Stimulated activated CD8-positive, alpha-beta memory T cell treated with anti-CD3 and anti-CD28 coated beads, Interleukin-7, amount 100 ng/mL, for 24 hours (primary cell): ENCODE data around the gene ARHGAP22.

Source experiments
- DNase-seq: peaks from one replicate; pipeline ENCODE4 v3.0.0-alpha.2; 2020; ENCODE audit warnings: low read depth

Gene ARHGAP22

GRCh38 chr10:48607356-48608278, 2.7 kb upstream of the ARHGAP22 start:
- no peak for DNase-seq

GRCh38 chr10:48606530-48607355, 1.9 kb upstream of the ARHGAP22 start:
- no peak for DNase-seq

- DNase-seq: no peak
Observed at GRCh38 chr10:48605786-48606529, 1.1 kb upstream of the ARHGAP22 start.

- no peak for DNase-seq
Observed at GRCh38 chr10:48604039-48604990, 558 bp downstream of the ARHGAP22 start.

GRCh38 chr10:48603421-48604038, 1.3 kb downstream of the ARHGAP22 start:
- DNase-seq: no peak

- DNase-seq: no peak
Observed at GRCh38 chr10:48602401-48603135, 2.3 kb downstream of the ARHGAP22 start.

- DNase-seq: no peak
Observed at GRCh38 chr10:48601789-48602188, 3.1 kb downstream of the ARHGAP22 start.

- DNase-seq: no peak
Observed at GRCh38 chr10:48600645-48601505, 4.0 kb downstream of the ARHGAP22 start.

GRCh38 chr10:48599830-48600134, 5.1 kb downstream of the ARHGAP22 start:
- no peak for DNase-seq

GRCh38 chr10:48598936-48599829, 5.7 kb downstream of the ARHGAP22 start:
- DNase-seq: no peak

- no peak for DNase-seq
Observed at GRCh38 chr10:48598243-48598935, 6.5 kb downstream of the ARHGAP22 start.

GRCh38 chr10:48595539-48595932, 9.3 kb downstream of the ARHGAP22 start:
- no peak for DNase-seq

GRCh38 chr10:48594803-48595538, 9.9 kb downstream of the ARHGAP22 start:
- DNase-seq: no peak

- DNase-seq: no peak
Observed at GRCh38 chr10:48594371-48594770, 10.5 kb downstream of the ARHGAP22 start.

GRCh38 chr10:48592346-48592745, 12.5 kb downstream of the ARHGAP22 start:
- no peak for DNase-seq

- DNase-seq: no peak
Observed at GRCh38 chr10:48590945-48591344, 13.9 kb downstream of the ARHGAP22 start.

- no peak for DNase-seq
Observed at GRCh38 chr10:48589266-48589665, 15.6 kb downstream of the ARHGAP22 start.
